Calu3 (cell line): Measurements from ENCODE around the gene FXYD6. TPM values are rescaled to one million over a fixed set of nuclear protein-coding genes. Genes with fewer than 3 reads are reported as not detected.
"Not testable (repeated sequence)": the region's sequence is repeated elsewhere in the genome, so short reads cannot be mapped to it uniquely, and the experiment has no call there.

Experiments used
- BruUV-seq: library from RNA; stranded (reverse); fragments of 400-500 nt; replicated peaks from 2 replicates; lab custom pipeline; 2021; lab: Mats Ljungman, UMichigan
- CTCF ChIA-PET: fragments of 300-600 bp; sonication (Branson Sonifier 250); formaldehyde crosslinking; loops from one replicate; lab custom pipeline; 2022; ENCODE audit warnings: antibody characterized with exemption; lab: Charles Lee
- DNase-seq: peaks from one replicate; pipeline ENCODE4 v3.0.0; 2022
- H3K27ac Mint-ChIP-seq: one replicate; pipeline ENCODE4 v1.8.0; 2022; ENCODE audit warnings: mixed read lengths; ENCODE audit not compliant: unreplicated experiment
- H3K27me3 Mint-ChIP-seq: one replicate; pipeline ENCODE4 v1.8.0; 2022; ENCODE audit warnings: mixed read lengths; ENCODE audit not compliant: unreplicated experiment
- H3K36me3 Mint-ChIP-seq: one replicate; pipeline ENCODE4 v1.8.0; 2022; ENCODE audit warnings: mild to moderate bottlenecking, moderate library complexity, mixed read lengths; ENCODE audit not compliant: insufficient read depth, unreplicated experiment
- H3K4me1 Mint-ChIP-seq: one replicate; pipeline ENCODE4 v1.8.0; 2022; ENCODE audit warnings: mild to moderate bottlenecking, low read depth, mixed read lengths; ENCODE audit not compliant: unreplicated experiment
- H3K4me3 Mint-ChIP-seq: one replicate; pipeline ENCODE4 v1.8.0; 2022; ENCODE audit warnings: mild to moderate bottlenecking, low read depth, moderate library complexity, mixed read lengths; ENCODE audit not compliant: unreplicated experiment
- H3K9me3 Mint-ChIP-seq: one replicate; pipeline ENCODE4 v1.8.0; 2022; ENCODE audit warnings: low read depth, mixed read lengths; ENCODE audit not compliant: unreplicated experiment
- intact Hi-C: fragments of 100-400 bp; cut with micrococcal nuclease; formaldehyde crosslinking; loops from one replicate; pipeline ENCODE4 v1.10.0; 2022; ENCODE audit not compliant: unreplicated experiment
- total RNA-seq: library from RNA; stranded (reverse); gene quantifications from 2 replicates; pipeline ENCODE4 v1.2.3, GENCODE V29; 2022
- TF ChIP-seq, protein P1 (sequence below): fragments of 200-600 bp; IDR thresholded peaks from one replicate; pipeline ENCODE4 v1.8.0; 2022; ENCODE audit warnings: antibody characterized with exemption; ENCODE audit not compliant: unreplicated experiment

The FXYD6 gene
- total RNA-seq, 1 experiment from 2014 or later = 0.61 TPM

DNA sequence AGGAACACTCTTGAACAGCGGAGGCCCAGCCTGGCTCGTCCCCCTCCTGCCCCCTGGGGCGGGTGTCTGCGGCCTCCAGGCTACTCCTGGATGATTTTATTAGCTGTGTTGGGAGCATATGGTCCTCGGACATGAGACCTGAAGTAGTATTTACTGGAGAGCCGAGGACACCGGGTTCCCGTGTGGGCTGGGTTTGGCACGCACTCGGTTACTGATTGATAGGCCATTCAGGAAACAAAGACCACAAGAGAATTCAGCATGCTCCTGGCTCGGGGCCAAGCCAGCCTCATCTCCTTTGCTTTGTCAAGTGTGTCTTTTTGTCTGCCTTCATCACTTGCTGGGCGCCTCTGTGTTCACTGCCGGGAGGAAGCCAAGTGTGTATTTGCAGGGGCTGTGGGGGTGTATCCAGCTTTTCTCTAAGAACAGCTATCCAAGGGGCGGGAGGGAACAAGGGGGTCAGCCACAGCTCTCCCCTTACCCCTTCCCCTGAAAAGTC is 61.6 kb downstream of the FXYD6 start:
- Mint-ChIP-seq H3K4me1 (peaks cover 70% of the 10 kb centered on the region), H3K27ac (peak overlapping the region; percentile 81), H3K4me3 (peak overlapping the region; percentile 34), H3K9me3 (no peaks in the 10 kb centered on the region), H3K36me3 (peaks cover 19% of the 10 kb centered on the region), H3K27me3 (peaks cover 7% of the 10 kb centered on the region)
- no TSS peak for BruUV-seq
- TF ChIP-seq, protein P1, sequence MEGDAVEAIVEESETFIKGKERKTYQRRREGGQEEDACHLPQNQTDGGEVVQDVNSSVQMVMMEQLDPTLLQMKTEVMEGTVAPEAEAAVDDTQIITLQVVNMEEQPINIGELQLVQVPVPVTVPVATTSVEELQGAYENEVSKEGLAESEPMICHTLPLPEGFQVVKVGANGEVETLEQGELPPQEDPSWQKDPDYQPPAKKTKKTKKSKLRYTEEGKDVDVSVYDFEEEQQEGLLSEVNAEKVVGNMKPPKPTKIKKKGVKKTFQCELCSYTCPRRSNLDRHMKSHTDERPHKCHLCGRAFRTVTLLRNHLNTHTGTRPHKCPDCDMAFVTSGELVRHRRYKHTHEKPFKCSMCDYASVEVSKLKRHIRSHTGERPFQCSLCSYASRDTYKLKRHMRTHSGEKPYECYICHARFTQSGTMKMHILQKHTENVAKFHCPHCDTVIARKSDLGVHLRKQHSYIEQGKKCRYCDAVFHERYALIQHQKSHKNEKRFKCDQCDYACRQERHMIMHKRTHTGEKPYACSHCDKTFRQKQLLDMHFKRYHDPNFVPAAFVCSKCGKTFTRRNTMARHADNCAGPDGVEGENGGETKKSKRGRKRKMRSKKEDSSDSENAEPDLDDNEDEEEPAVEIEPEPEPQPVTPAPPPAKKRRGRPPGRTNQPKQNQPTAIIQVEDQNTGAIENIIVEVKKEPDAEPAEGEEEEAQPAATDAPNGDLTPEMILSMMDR = no peak
- intact Hi-C loops = loop anchor here (5.0 kb wide), 1 partner anchor 388 kb away; no protein-coding TSS in a partner anchor
- CTCF ChIA-PET = interaction anchor here (1.1 to 2.1 kb wide), 4 partner anchors 7 to 389 kb away, joined by 4 to 8 read pairs (median 5); no protein-coding TSS in a partner anchor
- peak; percentile 79 for DNase-seq

DNA sequence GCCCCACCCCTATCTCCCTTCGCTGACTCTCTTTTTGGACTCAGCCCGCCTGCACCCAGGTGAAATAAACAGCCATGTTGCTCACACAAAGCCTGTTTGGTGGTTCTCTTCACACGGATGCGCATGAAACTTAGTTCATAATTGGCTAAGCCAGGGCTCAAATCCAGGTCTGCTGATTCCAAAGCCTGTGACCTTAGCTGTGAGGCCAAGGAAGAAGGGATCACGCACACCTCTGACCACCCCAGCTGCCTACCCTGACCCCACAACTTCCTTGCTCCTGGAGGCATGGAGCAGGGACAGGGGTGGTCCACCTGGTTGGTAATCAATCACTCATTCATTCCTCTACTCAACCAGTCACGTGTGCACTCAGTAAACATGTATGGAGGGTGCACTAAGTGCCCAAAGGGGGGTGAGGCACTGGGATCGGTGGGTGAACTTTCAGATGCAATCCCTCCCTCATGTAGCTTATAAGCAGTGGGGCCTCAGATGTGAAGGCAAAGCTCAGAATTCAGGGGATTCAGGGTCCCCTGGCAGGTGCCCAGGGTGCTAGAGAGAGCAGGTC is 62.2 kb downstream of the FXYD6 start:
- peak overlapping the region; percentile 34 for H3K4me3 Mint-ChIP-seq
- no peak for DNase-seq
- H3K27me3 Mint-ChIP-seq = peaks cover 12% of the 10 kb centered on the region
- peaks cover 18% of the 10 kb centered on the region for H3K36me3 Mint-ChIP-seq
- peak overlapping the region; percentile 81 for H3K27ac Mint-ChIP-seq
- CTCF ChIA-PET = interaction anchor here (1.1 to 2.1 kb wide), 3 partner anchors 14 to 388 kb away, joined by 4 to 8 read pairs (median 5); no protein-coding TSS in a partner anchor
- intact Hi-C loops = no loop called here
- H3K4me1 Mint-ChIP-seq = peaks cover 75% of the 10 kb centered on the region
- no peaks in the 10 kb centered on the region for H3K9me3 Mint-ChIP-seq
- TF ChIP-seq, protein P1 = no peak
- no TSS peak for BruUV-seq

DNA sequence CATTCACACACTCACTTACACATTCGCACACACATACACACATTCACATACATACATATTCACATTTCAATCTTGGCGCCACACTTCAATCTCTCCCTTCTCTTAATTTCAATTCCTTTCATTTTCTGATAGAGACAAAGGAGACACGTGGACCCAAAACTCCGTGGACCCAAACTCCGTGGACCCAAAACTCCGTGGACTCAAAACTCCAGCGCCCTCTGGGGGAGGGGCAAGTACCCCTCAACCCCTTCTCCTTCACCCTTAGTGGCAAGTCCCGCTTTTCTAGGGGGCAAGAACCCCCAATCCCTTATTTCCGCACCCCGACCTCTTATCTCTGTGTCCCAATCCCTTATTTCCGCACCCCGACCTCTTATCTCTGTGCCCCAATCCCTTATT is 66.4 kb downstream of the FXYD6 start:
- H3K27ac Mint-ChIP-seq, DNase-seq, intact Hi-C loops, BruUV-seq, H3K9me3 Mint-ChIP-seq, H3K36me3 Mint-ChIP-seq: not testable (repeated sequence)
- peaks cover 14% of the 10 kb centered on the region for H3K27me3 Mint-ChIP-seq
- peak overlapping the region; percentile 9 for H3K4me3 Mint-ChIP-seq
- CTCF ChIA-PET = interaction anchor here (1.3 to 3.0 kb wide), 3 partner anchors 137 to 384 kb away, joined by 6 to 26 read pairs (median 13); no protein-coding TSS in a partner anchor
- peaks cover 47% of the 10 kb centered on the region for H3K4me1 Mint-ChIP-seq

DNA sequence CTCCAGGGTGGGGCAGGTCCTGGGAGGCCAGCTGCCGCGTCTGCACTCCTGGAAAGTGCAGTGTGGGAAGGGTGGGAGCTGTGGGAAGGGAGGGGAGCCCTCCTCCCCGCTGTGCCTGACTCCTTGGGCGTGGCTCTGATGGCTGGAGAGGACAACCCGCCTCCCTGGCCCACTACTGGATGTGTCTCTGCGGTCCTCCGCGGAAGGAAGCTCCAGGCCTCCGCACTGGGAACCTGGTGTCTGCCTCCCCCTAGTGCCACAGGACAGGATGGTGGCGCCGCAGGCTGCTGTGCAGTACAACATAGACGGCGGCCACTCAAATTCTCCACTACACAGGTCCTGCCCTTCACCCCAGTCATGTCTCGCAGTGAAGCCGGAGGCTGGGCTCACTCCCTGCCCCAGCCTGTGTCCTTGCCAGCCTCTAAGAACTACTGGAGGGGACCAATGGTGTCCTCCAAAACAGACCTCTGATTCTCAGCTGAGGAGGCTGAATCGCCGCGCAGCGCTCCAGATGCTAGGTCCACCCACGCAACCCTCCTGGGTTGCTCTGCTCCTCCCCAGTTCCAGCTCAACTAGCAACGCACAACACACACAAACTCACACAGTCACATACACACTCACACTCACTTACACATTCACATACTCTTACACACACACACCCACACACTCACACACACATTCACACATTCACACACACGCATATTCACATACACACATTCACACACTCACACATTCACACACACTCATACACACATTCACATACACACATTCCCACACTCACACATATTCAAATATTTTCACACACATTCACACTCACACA is 67.0 kb downstream of the FXYD6 start:
- no peak overlapping the region for H3K27ac Mint-ChIP-seq
- TF ChIP-seq, protein P1 = peak; percentile 15
- no TSS peak for BruUV-seq

More for the DNA sequence above, 67.0 kb downstream of the FXYD6 start:
- CTCF ChIA-PET = interaction anchor here (0.6 to 3.0 kb wide), 9 partner anchors 10 to 384 kb away, joined by 3 to 26 read pairs (median 3); no protein-coding TSS in a partner anchor
- Mint-ChIP-seq H3K9me3 (no peaks in the 10 kb centered on the region), H3K4me1 (peaks cover 41% of the 10 kb centered on the region), H3K36me3 (no peaks in the 10 kb centered on the region), H3K27me3 (peaks cover 14% of the 10 kb centered on the region), H3K4me3 (peak overlapping the region; percentile 9)
- peak; percentile 70 for DNase-seq
- intact Hi-C loops = no loop called here
